Measurements from ENCODE around the gene SLCO4C1. TPM values are rescaled to one million over a fixed set of nuclear protein-coding genes. Genes with fewer than 3 reads are reported as not detected.

Gene SLCO4C1
- total and polyA plus RNA-seq, 2 of the 13 experiments (the other 11 are each of a cell fraction or from before 2014, with no cell fraction given): 1.3 to 7.8 TPM

GRCh38 chr5:102222772-102223171, 73.3 kb downstream of the SLCO4C1 start (continued):
- TF ChIP-seq ZHX2 (IDR thresholded peaks at IDR 0.05; ENCODE audit: low read depth) (no peak), ZHX2 (CRISPR knock-in tag; IDR thresholded peaks at IDR 0.05; ENCODE audit: borderline replicate concordance) (no peak), MEF2D (CRISPR knock-in tag; IDR thresholded peaks at IDR 0.05) (peak; percentile 79), KDM5B (CRISPR knock-in tag; IDR thresholded peaks at IDR 0.05; ENCODE audit: borderline replicate concordance) (no peak), ZBED4 (CRISPR knock-in tag; IDR thresholded peaks at IDR 0.05; ENCODE audit: borderline replicate concordance) (peak; percentile 85; the same call in 1 of the 2 replicates), ZNF180 (CRISPR knock-in tag; IDR thresholded peaks at IDR 0.05; ENCODE audit: borderline replicate concordance, low read depth) (no peak), ARNT (IDR thresholded peaks at IDR 0.05) (no peak), ZNF430 (CRISPR knock-in tag; IDR thresholded peaks at IDR 0.05) (no peak), KDM5A (IDR thresholded peaks at IDR 0.05; ENCODE audit: borderline replicate concordance, low read length) (no peak), ZNF773 (CRISPR knock-in tag; IDR thresholded peaks at IDR 0.05; ENCODE audit: borderline replicate concordance) (no peak)
- TF ChIP-seq, protein P1, sequence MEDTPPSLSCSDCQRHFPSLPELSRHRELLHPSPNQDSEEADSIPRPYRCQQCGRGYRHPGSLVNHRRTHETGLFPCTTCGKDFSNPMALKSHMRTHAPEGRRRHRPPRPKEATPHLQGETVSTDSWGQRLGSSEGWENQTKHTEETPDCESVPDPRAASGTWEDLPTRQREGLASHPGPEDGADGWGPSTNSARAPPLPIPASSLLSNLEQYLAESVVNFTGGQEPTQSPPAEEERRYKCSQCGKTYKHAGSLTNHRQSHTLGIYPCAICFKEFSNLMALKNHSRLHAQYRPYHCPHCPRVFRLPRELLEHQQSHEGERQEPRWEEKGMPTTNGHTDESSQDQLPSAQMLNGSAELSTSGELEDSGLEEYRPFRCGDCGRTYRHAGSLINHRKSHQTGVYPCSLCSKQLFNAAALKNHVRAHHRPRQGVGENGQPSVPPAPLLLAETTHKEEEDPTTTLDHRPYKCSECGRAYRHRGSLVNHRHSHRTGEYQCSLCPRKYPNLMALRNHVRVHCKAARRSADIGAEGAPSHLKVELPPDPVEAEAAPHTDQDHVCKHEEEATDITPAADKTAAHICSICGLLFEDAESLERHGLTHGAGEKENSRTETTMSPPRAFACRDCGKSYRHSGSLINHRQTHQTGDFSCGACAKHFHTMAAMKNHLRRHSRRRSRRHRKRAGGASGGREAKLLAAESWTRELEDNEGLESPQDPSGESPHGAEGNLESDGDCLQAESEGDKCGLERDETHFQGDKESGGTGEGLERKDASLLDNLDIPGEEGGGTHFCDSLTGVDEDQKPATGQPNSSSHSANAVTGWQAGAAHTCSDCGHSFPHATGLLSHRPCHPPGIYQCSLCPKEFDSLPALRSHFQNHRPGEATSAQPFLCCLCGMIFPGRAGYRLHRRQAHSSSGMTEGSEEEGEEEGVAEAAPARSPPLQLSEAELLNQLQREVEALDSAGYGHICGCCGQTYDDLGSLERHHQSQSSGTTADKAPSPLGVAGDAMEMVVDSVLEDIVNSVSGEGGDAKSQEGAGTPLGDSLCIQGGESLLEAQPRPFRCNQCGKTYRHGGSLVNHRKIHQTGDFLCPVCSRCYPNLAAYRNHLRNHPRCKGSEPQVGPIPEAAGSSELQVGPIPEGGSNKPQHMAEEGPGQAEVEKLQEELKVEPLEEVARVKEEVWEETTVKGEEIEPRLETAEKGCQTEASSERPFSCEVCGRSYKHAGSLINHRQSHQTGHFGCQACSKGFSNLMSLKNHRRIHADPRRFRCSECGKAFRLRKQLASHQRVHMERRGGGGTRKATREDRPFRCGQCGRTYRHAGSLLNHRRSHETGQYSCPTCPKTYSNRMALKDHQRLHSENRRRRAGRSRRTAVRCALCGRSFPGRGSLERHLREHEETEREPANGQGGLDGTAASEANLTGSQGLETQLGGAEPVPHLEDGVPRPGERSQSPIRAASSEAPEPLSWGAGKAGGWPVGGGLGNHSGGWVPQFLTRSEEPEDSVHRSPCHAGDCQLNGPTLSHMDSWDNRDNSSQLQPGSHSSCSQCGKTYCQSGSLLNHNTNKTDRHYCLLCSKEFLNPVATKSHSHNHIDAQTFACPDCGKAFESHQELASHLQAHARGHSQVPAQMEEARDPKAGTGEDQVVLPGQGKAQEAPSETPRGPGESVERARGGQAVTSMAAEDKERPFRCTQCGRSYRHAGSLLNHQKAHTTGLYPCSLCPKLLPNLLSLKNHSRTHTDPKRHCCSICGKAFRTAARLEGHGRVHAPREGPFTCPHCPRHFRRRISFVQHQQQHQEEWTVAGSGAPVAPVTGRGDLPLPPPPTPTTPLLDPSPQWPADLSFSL (CRISPR knock-in tag; IDR thresholded peaks at IDR 0.05): peak; percentile 82
